ENCODE results near the gene GRAMD1B.

Gene GRAMD1B

DNA sequence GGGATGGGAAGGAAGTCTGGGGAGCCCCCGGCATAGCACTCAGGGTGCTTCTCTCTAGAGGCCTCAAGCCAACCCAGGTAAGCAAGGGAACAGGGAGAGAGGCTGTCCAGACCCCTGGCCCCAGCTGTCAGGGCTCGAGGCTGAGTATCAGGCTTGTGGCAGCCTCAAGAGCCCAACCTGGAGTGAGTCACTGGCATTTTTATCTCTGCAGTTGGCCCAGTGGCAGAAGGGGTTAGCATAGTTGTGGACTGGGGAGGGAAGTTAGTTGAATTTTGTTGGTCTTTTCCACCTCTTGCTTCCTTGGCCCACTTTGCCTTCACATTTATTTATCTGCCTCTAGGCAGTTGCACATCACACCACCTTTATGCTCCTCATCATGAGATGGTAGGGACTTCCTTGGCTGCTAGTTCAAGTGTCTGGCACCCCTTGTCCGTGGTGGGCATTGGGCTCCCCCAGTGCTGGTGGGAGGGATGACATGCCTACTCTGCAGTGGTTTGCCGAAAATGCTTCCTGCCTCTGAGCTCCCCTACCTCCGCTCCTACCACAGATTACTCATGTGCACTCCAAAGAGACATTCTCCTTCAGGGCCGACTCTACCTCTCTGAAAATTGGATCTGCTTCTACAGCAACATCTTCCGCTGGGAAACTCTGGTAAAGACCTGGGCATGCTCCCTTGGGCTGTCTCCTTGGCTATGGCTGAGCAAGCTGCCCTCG is 164.3 kb downstream of the GRAMD1B start:
- no peak for DNase-seq

DNA sequence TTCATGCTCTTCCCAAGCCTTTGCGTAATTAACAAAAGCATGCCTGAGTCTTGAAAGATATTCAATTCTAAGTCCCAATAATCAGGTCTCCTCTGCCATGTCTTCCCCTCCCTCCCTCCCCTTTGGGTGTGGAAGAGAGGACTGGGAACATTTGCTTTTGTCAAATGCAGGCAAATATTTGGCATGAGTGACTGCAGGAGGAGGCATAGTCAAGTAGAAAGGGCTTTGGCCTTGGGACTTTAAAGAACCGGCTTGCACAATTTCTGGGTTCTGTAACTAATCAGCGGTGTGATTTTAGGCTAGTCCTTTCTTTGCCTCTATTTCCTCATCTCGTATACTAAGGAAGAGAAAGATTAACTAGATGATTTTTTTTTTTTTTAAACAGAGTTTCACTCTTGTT is 164.9 kb downstream of the GRAMD1B start:
- DNase-seq, result no peak

DNA sequence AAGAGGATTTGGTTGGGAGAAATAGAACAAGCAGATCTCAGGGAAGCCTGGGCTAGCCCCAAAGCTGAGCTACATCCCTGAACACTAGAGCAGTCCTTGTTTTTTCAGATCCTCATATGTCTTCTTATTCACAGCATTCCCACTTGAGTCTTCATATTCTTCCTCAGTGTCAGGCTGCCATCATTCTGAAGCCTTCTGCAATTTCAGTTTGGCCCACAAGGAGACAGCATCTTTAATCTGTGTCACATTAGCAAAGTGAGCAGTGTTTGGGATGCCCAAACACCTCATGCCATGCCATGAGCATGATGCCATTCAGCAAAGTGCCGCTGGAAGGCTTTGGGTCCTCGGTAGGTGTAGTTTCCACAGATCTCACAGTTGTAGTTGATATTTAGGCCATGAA is 167.8 kb downstream of the GRAMD1B start:
- no peak for DNase-seq

DNA sequence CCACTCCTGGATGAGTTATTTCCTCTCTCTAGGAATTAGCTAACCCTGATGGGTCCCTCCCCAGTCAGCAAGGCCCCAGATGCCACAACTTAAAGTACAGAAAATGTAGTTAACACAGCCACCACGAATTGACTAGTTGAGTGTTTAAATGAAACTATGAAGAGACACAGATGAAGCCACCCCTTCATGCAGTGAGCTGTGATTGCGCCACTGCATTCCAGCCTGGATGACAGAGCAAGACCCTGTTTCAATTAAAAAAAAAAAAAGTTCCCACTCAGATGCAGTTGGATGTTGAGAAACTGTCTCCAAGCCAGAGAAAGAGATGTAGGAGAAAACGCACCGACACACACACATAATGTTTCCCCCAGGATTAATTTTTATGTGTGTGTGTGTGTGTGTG is 171.1 kb downstream of the GRAMD1B start:
- DNase-seq, result no peak

DNA sequence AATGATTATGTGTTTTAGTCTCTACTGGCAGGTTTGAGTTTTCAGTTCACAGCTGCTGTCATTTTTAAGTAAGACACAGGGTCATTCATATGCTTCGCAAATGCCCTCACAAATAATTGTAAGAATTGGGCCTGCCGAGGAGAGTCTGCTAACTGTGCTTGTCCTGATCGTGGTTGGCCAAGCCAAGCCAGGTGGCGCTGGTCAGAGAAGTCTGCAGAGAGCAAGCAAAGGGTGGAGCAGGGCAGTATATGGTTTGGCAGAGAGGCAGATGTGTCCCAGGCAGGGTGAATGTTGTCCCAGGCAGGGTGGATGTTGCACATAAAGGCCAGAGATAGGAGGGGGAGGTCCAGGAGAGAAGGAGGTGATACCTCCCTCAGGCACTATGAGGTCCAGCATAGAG is 171.7 kb downstream of the GRAMD1B start:
- no peak for DNase-seq

DNA sequence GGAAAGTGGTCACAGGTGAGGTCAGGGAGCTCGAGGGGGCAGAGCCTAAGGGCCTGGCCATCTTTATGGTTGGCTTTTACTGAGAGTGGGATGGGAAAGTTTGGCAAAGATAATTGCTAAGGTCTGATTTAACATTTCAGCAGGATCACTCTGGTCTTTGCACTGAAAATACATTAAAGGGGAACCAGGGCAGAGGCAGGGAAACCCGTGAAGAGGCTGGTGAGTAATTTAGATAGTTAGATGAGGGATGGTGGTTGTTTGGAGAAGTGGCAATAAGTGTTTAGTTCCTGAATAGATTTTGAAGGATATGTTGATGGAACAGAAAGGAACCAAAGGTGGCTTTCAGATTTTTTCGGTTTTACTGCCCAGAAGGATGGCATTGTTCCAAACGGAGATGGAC is 173.6 kb downstream of the GRAMD1B start:
- DNase-seq, result no peak

DNA sequence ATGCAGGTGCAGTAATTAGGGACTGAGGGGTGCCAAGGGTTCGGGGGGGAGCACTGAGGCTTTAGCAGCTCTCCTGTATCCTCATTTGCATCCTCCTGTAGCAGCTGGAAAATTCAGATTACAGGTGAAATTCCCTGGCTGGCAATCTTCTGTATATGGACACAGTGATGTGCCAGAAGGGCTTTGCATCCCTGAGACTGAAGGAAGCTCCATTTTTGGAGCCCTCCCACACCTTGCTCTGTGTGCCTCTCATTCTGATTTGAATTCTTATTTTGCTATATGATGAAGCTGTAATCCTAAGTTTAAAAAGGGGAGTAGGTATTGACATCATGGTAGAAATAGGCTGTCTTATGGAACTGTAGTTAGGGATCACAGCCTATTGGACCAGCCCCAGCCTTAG is 177.7 kb downstream of the GRAMD1B start:
- no peak for DNase-seq

DNA sequence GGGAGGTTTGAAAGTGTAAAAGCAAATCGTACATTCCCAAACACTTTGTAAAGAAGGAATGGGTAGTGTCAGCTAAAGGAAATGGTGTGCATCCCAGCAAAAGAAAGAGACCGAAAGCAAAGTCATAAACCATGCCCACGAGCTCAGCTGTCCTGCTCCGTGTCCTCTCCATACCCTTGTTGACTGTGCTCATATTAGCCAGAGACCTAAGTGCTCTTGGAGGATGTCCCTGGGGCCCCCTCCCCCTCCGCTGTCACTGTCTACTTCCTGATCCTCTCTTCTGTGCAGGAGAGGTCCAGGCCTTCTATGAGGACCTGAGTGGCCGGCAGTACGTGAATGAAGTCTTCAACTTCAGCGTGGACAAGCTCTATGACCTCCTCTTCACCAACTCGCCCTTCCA is 178.3 kb downstream of the GRAMD1B start:
- DNase-seq, result no peak

DNA sequence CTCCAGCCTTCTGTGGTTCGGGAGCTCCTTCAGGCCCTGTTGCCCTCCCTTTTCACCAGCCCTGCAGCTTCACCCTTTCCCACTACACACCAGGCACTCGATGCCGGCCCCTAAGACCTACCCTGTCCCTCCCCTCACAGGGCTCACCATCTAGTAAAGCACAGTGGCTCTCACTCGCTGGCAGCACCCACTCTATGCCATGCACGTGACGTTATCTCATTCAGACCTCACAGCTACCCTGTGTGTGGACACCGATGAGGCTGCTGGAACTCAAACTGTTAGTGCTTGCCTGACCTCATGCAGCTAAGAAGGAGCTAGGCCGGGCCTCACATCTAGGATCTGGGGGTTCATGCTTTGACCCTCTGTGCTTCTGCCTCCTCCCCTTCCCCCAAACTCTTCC is 178.9 kb downstream of the GRAMD1B start:
- DNase-seq, result no peak

DNA sequence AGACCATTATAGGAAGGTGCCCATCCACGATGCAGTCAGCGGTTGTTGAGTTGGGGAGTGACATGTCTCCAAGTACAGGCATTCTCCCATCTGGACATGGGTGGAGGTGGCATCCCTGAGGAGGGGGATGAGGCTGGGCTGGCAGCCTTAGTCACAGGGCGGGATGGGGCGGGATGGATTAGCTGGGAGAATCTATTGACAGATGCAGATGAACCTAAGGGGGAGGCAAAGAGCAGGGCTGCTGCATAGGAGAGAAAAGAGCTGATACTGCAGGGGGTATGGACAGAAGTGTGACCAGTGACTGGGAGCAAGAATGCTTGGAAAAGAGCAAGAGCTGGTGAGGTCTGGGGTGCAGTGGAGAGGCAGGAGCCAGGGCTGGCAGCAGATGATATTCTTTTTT is 181.6 kb downstream of the GRAMD1B start:
- DNase-seq, result no peak

DNA sequence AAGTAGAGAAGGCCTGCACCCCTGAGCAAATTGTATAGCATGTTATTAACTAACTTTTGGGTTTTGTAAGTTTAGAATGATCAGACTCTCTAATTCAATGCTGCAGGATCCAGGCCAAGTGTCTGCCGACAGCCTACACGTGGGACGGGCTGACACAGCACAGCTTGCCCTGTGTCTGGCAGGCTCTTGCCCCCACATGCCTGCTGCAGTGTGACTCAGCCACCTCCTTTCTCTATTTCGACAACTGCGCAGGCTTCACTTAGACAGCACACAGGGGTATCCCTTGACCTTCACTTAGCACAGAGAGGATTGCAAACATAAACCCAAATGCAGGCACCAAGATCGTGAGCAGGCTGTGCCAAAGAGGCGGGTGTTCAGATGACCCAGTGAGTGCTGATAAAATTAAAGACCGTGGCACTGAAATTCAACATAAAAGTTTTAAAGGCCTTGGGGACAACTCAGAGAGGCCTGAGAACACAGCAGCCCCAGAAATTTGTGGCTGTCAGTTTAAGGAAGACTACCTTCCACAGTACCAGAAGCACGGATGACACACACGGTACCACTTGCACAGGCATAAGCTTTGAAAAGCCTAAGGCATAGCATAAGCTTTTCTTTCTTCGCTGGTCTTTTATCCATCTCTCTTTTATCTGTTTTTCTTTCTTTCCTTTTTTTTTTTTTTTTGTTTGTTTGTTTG is 186.6 kb downstream of the GRAMD1B start:
- no peak for DNase-seq

DNA sequence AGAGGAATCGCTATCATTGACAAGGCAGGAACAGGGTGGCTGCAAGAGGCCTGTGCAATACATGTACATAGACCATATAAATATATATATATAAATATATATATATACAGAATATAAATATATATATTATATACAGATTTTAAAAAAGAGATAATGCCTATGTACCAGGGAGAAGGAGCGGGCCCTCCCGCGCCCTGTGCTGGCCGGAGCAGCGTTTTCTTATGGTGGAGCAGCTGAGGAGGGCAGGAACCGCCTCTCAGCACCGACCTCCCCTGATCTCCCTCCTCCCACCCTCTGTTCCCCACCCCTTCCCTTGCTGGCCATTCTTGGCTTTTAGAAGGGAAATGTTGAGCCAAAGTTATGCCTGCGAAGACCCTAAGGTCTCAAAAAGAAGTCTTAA is 192.5 kb downstream of the GRAMD1B start:
- no peak for DNase-seq

DNA sequence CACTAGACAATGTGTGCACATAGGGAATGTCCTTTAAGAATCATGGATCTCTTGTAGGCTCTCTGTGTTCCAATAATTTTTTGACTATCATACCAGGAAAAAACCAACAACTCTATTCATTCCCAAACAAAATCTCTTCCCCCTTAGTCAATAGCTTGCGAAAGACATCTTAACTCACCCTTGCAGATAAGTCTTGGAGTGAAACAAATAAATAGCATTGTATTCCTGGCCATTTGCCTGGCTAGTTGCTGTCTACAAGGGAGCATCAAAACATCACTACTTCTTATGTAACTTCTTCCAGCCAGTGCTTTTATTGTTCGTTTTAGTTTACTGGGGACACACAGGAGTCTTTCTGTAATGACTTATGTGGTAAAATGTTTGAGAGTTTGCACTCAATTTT is 194.9 kb downstream of the GRAMD1B start:
- no peak for DNase-seq

DNA sequence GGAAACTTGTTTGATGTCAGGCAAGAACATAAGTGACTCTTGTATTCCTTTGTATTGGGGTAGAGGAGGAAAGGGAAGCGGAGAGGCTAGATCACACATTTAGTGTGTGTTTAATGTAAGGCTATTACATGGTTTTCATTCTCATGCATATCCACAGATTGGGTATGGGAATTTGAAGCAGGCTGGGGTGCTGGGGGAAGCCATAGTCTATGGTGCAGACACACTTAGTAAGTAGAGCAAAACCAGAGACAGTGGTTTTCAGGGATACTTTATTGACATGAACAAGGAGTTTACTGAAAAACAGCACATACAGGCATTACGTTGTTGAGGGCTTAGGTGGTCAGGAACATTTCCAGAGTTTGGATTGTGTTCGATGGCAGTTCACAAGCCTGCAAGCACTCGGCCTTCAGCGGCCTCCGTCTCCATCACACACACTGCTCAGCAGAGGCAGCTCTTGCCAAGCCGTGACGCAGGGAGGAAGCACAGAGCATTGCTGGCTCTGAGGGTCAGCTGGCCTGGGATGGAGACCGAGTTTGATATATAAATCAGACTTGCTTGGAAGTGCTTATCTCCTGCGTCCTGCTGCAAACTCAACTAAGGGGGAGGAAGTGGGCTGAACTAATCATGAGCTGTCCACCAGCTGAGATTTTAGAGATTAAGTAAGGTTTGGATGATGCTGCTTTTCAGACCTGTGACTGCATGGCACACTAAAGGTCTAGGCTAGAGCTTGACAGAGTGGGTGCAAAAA is 199.0 kb downstream of the GRAMD1B start:
- DNase-seq, result no peak

DNA sequence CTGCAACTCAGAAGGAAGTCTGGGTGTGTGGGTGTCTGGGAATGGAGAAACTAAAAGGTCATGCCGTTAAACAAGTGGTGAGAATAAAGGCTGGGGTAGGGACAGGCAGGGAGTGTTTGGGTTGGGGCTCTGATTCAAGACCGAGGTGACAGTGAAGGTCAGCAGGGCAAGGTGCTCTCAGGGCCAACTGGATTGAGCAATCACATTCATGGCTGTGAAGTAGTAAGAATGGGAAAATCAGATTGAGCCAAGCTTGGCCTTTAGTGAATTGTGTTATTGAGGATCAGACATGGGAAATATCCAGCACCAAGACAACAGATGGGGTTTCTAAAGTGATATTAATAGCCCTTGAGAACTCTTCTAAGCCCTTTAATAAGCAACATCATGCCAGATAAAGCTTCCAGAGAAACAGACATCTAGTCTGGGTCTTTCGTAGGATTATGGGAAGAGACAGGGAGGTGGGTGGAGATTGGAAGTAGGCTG is 200.1 kb downstream of the GRAMD1B start:
- no peak for DNase-seq

DNA sequence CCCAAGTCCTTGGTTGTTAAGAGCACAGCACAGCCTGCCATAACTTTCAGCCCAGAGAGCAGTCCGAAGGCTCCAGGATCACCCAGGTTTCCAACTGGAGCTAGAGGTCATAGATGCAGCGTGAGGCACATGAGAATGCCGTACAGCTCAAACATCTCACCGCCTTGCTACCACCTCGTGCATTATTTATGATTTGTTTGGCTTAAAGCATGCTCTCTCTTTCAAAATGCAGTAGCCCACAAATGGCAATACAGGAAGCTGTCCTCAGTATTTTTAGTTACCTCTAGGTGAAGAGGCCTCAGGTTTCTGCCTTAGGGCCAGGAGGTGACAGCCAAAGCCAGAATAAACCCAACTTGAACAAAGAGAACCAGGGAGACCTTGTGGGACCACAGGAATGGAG is 210.0 kb downstream of the GRAMD1B start:
- no peak for DNase-seq

DNA sequence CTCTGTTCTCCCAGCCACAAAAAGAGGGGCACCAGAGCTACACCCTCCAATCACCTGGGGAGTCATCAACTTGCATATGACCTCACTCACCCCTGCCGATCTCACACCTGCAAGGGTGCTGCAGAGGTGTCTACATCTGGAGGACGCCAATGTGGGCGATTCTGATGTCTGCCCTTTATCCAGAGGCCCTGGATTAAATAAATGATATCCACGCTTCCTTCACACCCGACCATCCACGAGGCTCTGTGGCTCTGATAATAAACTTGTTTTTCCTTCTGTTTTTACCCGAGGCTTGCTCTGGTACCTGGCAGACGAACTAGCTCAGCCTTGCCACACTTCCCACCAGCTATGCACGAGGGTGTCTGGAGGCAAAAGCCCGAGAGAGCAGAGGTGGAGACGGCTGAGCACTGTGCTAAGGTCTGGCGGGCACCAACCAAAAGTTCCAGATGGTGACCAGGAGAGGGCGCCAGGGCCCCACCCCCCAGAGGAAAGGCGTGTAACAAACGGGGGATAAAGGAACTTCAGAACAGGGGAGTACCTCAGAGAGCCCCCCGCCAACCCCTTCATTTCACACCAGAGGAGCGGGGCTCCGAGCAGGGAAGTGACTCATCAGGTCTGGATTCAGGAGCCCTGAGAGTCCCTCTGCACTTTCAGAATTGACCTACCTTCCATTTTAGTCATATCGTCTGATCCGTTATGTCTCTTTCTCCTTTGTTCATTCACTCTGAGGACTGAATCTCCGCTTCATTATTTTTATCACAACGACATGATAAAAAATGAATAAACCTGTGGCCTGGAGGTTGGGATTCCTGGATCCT is 210.8 kb downstream of the GRAMD1B start:
- peak; percentile 28 for DNase-seq

DNA sequence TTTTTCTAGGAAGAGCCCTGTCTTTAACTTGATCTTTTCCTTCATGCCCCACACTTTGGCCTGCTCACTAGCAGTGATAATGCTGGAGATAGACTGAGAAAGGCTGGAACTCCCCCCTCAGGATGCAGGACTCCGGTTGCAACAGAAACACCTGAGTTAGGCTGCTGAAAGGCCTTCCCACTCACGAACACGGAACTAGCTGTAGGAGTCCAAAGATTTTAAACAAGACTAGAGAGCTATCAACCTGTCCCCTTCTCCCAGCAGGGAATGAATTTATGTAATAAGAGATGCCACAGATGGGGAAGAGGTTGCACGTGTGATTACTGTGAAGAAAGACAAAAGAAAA is 211.4 kb downstream of the GRAMD1B start:
- DNase-seq, result no peak

DNA sequence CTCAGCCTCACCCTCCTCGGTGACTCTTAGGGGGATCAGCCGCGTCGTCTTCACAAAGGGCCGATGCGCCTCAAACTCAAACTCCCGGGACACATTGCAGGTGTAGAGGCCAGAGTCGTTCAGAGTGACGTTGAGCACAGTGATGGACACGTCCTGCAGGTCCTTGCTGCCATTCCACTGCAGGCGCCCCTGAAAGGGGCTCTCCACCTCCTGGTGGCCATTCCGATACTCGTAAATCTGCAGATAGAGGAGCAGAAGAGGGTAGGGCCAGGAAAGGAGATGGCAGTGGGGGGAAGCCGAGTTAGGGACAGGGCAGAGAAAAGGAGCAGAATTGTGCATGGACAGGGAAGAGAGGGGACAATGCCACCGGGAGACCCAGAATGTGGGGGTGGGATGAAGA is 212.4 kb downstream of the GRAMD1B start:
- no peak for DNase-seq

DNA sequence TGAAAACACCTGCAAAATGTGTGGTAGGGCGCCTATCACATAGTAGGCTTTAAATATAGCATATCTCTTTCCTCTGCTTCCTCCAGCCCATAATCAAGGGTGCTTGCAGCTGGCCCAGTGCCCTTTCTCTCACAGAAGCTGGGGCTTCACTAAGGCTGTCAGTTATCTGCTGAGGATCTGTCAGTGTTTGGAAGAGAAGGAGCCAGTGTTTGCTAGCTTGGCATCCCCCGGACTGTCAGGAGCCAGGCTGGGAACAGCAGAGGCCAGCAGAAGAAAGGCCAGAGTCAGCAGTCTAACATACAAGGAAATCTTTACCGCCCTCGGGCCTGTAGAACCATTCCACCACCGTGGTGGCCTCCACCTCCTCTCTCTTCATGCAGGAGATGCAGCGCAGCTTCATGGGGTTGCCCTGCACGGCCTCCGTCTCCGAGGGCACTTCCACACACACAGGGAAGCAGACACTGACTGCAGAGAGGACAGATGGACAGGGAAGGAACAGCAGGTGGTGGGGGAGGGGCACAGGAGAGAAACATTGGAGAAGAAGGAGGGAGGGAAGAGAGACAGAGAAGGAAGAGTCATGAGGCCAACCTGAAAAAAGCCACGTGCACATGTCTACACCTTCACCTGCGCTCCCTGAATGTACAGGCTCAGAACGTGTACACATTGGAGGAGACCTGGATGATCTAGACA is 215.4 kb downstream of the GRAMD1B start:
- DNase-seq, result no peak

DNA sequence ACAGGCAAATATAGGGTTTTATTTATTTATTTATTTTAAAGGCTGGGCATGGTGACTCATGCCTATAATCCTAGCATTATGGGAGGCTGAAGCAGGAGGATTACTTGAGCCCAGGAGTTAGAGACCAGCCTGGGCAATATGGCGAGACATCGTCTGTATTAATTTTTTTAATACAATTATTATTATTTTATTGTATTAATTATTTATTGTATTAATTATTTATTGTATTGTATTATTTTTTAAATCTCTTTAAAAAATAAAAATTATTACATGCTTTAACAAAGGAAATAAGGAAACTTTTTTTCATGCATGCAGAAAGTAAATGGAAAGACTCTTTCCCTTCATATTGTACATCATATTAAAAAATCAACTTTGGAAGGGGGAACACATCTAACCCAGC is 220.8 kb downstream of the GRAMD1B start:
- no peak for DNase-seq

DNA sequence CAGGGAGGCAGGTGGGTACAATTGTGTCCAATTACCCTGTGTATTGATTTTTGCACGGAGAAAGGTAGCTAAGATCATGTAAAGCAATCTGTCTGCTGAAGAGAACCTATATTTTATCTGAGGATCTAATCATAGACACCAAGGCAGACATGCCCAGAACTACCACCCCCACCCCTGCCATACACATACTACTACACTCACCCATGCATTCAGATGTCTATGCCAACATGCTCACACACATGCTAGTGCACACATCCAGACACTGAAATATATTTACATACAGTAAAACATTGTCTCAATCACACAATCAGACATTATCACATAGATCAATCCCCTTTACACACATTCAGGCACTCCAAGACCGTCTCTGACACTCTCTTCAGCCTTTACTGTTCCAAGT is 222.5 kb downstream of the GRAMD1B start:
- DNase-seq, result no peak

DNA sequence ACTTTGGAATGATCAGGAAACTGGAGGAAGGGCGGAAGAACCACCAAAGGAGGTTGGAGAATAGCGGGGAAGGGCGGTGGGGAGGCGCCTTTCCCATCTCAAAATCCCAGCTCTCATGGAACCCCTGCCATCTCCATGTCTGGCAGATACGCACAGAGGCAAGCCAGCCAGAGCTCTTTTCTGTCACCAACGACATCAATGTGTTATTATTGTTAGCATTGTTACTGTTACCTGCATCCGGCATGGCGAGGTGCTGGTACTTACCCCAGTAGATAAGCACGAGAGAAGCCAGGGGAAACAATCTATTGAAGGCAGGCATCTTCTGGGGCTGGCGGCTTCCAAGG is 223.4 kb downstream of the GRAMD1B start:
- DNase-seq, result no peak
